HG02610 (cell line): ENCODE data around the gene GNB1L.

ENCODE experiments used
- ATAC-seq: cut with Tn5 transposase; IDR thresholded peaks from one replicate; pipeline ENCODE4 v1.9.1; 2021; ENCODE audit warnings: mild to moderate bottlenecking, moderate library complexity; ENCODE audit not compliant: unreplicated experiment

Gene GNB1L

GRCh38 chr22:19755145-19755710 is 99.4 kb downstream of the GNB1L start:
- no peak for ATAC-seq

GRCh38 chr22:19754701-19755144 is 100.0 kb downstream of the GNB1L start:
- no peak for ATAC-seq

GRCh38 chr22:19753996-19754700 is 100.5 kb downstream of the GNB1L start:
- ATAC-seq = no peak

GRCh38 chr22:19753090-19753842 is 101.4 kb downstream of the GNB1L start:
- no peak for ATAC-seq

- ATAC-seq = no peak
Observed at GRCh38 chr22:19751497-19752245, 103.0 kb downstream of the GNB1L start.

- ATAC-seq = no peak
Observed at GRCh38 chr22:19750507-19751490, 103.9 kb downstream of the GNB1L start.

- ATAC-seq = no peak
Observed at GRCh38 chr22:19749876-19750275, 104.8 kb downstream of the GNB1L start.

- no peak for ATAC-seq
Observed at GRCh38 chr22:19748991-19749664, 105.5 kb downstream of the GNB1L start.

GRCh38 chr22:19748139-19748538 is 106.5 kb downstream of the GNB1L start:
- ATAC-seq = no peak

GRCh38 chr22:19747551-19747950 is 107.1 kb downstream of the GNB1L start:
- ATAC-seq = no peak

GRCh38 chr22:19746726-19747125 is 107.9 kb downstream of the GNB1L start:
- ATAC-seq = no peak

GRCh38 chr22:19745155-19746101 is 109.2 kb downstream of the GNB1L start:
- no peak for ATAC-seq

GRCh38 chr22:19744350-19745006 is 110.2 kb downstream of the GNB1L start:
- no peak for ATAC-seq

GRCh38 chr22:19743651-19744050 is 111.0 kb downstream of the GNB1L start:
- no peak for ATAC-seq

GRCh38 chr22:19743081-19743480 is 111.6 kb downstream of the GNB1L start:
- ATAC-seq = no peak

- ATAC-seq = no peak
Observed at GRCh38 chr22:19742160-19743066, 112.3 kb downstream of the GNB1L start.

- no peak for ATAC-seq
Observed at GRCh38 chr22:19741053-19741452, 113.6 kb downstream of the GNB1L start.
